ENCODE measurements around the gene EXOSC5. TPM values are rescaled to one million over a fixed set of nuclear protein-coding genes. Genes with fewer than 3 reads are reported as not detected.

The EXOSC5 gene
- total and polyA plus RNA-seq, 10 of the 15 experiments (the other 5 are each of a cell fraction or from before 2014, with no cell fraction given): 15.8 to 123 (median 52.7) TPM

DNA sequence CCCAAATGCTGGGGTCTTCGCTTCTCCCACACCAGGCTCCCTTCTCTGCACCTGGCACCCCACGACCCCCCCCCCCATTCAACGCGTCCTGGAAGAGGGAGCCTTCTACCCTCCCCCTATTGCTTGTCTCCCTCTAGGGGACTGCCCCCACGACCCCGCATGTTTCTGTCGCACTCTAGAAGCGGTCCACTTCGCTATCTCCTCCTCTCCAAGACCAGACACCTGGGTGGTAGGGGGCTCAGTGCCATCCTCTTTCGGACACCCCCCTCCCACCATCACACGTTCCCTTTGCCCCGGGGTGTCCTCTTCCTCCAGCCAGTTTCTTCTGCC, 44.9 kb downstream of the EXOSC5 start:
- H3K36me3 ChIP-seq (ENCODE audit: control insufficient read depth in 2 of 2, insufficient read depth in 2 of 2, low read length in 1 of 2): peaks cover 3 to 4% of the 10 kb centered on the region in 2 experiments; a peak in 3 of 4 replicates
- SMC1A ChIA-PET (ENCODE audit: uncharacterized antibody, unreplicated experiment): interaction anchor here (0.7 to 3.1 kb wide), 8 partner anchors 9 to 89 kb away, joined by 3 to 14 read pairs (median 4); partner anchors contain the start of genes B9D2, CCDC97 and HNRNPUL1
- H3K27me3 ChIP-seq (replicated peaks in 1 of 2; ENCODE audit: control insufficient read depth in 2 of 2, insufficient read depth in 2 of 2, low read length in 1 of 2): no peaks in the 10 kb centered on the region
- no peak for DNase-seq (ENCODE audit: low read depth, low spot score)
- H2AFZ ChIP-seq (ENCODE audit: control insufficient read depth, low read depth, low read length): no peak overlapping the region
- 0% methylated on average over 12 of the region's 12 CpGs for whole genome bisulfite sequencing (ENCODE audit: insufficient coverage, insufficient replicate concordance, low lambda C conversion rate, missing lambda C conversion rate)
- no peaks in the 10 kb centered on the region for H3K9me3 ChIP-seq (replicated peaks; ENCODE audit: control insufficient read depth, insufficient read depth, low read length)
- H4K20me1 ChIP-seq (ENCODE audit: control insufficient read depth, insufficient read depth): 0 out of 2 replicates have a peak, but pooled peaks cover 2% of the 10 kb centered on the region
- in situ Hi-C loops (cut with MboI): no loop called here
- peak overlapping the region; percentile 89 for H3K4me3 ChIP-seq
- H3K4me2 ChIP-seq (ENCODE audit: control insufficient read depth, insufficient read depth): peak overlapping the region; percentile 78
- BruUV-seq (replicated peaks): no TSS peak
- RAD21 ChIA-PET (ENCODE audit: unreplicated experiment): interaction anchor here (1.0 to 3.4 kb wide), 10 partner anchors 12 to 148 kb away, joined by 3 to 41 read pairs (median 6); partner anchors contain the start of genes B9D2 and DMAC2
- FAIRE-seq: no peak
- peak overlapping the region; percentile 87 for H3K9ac ChIP-seq (ENCODE audit: control insufficient read depth, insufficient read depth, low read length)
- peak overlapping the region; percentile 84 for H3K27ac ChIP-seq (ENCODE audit: control insufficient read depth, insufficient read depth)
- intact Hi-C loops (cut with micrococcal nuclease; ENCODE audit: unreplicated experiment): loop anchor here (1.0 to 5.0 kb wide), 5 partner anchors 40 to 185 kb away; partner anchors contain the start of genes BCKDHA, CCDC97 and EXOSC5
- CTCF ChIA-PET: interaction anchor here (0.7 to 6.4 kb wide), 12 partner anchors 12 to 574 kb away, joined by 3 to 91 read pairs (median 4); partner anchors contain the start of genes B9D2, CCDC97, HNRNPUL1 and RAB4B
- peaks cover 16% of the 10 kb centered on the region for H3K4me1 ChIP-seq (ENCODE audit: control insufficient read depth, insufficient read depth, low read length)
- ATAC-seq: no peak
- POLR2A ChIA-PET: interaction anchor here (0.6 to 3.2 kb wide), 12 partner anchors 13 to 557 kb away, joined by 3 to 46 read pairs (median 4); partner anchors contain the start of genes B9D2 and DMAC2
- peaks cover 55% of the 10 kb centered on the region for H3K79me2 ChIP-seq (ENCODE audit: control insufficient read depth, insufficient read depth, low read length)
- no peak for TF ChIP-seq POLR2AphosphoS2 (IDR thresholded peaks at IDR 0.05; ENCODE audit: low read depth, low read length)
- TF ChIP-seq PRDM15 (CRISPR knock-in tag; IDR thresholded peaks at IDR 0.05): no peak
- TF ChIP-seq SP1 (IDR thresholded peaks at IDR 0.05; ENCODE audit: low read depth, low read length): no peak
- TF ChIP-seq ZBED1 (IDR thresholded peaks at IDR 0.05; ENCODE audit: borderline replicate concordance): no peak
- no peak for TF ChIP-seq GATAD2B (conservative IDR thresholded peaks at IDR 0.05; ENCODE audit: low read depth)
- TF ChIP-seq MTA2 (IDR thresholded peaks at IDR 0.05; ENCODE audit: low read depth): 0 out of 2 replicates have a peak, but pooled peaks have one; percentile 36
- no peak; a peak in 1 of 4 replicates for TF ChIP-seq ETV6 (conservative IDR thresholded peaks at IDR 0.05 in 1 of 2, IDR thresholded peaks at IDR 0.05 in 1 of 2; ENCODE audit: borderline replicate concordance in 1 of 2, low read depth in 1 of 2)
- TF ChIP-seq CEBPB (IDR thresholded peaks at IDR 0.05; ENCODE audit: borderline replicate concordance in 1 of 2, low read depth in 2 of 2, low read length in 2 of 2): no peak
- TF ChIP-seq, protein P1, sequence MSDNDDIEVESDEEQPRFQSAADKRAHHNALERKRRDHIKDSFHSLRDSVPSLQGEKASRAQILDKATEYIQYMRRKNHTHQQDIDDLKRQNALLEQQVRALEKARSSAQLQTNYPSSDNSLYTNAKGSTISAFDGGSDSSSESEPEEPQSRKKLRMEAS (IDR thresholded peaks at IDR 0.05; ENCODE audit: low read depth, low read length): 0 out of 2 replicates have a peak, but pooled peaks have one; percentile 34
- no peak; a peak in 1 of 4 replicates for TF ChIP-seq BHLHE40 (IDR thresholded peaks at IDR 0.05; ENCODE audit: borderline replicate concordance in 1 of 2, low read depth in 2 of 2, low read length in 1 of 2)
- no peak for TF ChIP-seq IRF4 (IDR thresholded peaks at IDR 0.05; ENCODE audit: low read depth, low read length)
- no peak for TF ChIP-seq FOXM1 (IDR thresholded peaks at IDR 0.05; ENCODE audit: low read depth, low read length)
- TF ChIP-seq IKZF2 (IDR thresholded peaks at IDR 0.05): no peak
- TF ChIP-seq SREBF2 (IDR thresholded peaks at IDR 0.05; ENCODE audit: low read length): no peak
- TF ChIP-seq ATF3 (IDR thresholded peaks at IDR 0.05; ENCODE audit: borderline replicate concordance, extremely low read depth, low read depth, low read length): no peak
- TF ChIP-seq, protein P2, sequence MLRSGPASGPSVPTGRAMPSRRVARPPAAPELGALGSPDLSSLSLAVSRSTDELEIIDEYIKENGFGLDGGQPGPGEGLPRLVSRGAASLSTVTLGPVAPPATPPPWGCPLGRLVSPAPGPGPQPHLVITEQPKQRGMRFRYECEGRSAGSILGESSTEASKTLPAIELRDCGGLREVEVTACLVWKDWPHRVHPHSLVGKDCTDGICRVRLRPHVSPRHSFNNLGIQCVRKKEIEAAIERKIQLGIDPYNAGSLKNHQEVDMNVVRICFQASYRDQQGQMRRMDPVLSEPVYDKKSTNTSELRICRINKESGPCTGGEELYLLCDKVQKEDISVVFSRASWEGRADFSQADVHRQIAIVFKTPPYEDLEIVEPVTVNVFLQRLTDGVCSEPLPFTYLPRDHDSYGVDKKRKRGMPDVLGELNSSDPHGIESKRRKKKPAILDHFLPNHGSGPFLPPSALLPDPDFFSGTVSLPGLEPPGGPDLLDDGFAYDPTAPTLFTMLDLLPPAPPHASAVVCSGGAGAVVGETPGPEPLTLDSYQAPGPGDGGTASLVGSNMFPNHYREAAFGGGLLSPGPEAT (IDR thresholded peaks at IDR 0.05; ENCODE audit: low read depth): no peak
- TF ChIP-seq SUPT20H (IDR thresholded peaks at IDR 0.05; ENCODE audit: borderline replicate concordance, control insufficient read depth, low read depth, low read length): no peak
- no peak for TF ChIP-seq KLF5 (IDR thresholded peaks at IDR 0.05; ENCODE audit: partially characterized antibody)

All from GM12878 (cell line).